ENCODE measurements around the gene RELN.
"Not testable (repeated sequence)": the region's sequence is repeated elsewhere in the genome, so short reads cannot be mapped to it uniquely, and the experiment has no call there.

The RELN gene

GRCh38 chr7:103824251-103824650 lies 165.2 kb downstream of the RELN start:
- DNase-seq: no peak

DNA sequence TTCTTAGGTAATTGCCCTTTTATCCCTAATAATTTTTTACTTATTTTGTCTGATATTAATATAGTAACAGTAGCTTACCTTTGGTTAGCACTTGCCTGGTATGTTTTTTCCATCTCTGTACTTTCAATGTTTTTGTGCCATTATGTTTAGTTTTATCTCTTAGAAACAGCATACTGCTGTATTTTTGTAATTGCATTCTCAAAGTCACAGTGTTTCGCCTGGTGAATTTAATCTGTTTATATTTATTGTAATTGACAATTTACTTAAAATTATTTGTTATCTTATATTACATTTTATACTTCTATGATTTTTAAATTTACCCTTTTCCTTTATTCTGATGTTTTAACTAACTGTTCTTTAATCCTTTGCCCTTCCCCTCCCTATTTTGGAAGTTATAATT lies 166.4 kb downstream of the RELN start:
- DNase-seq: no peak

GRCh38 chr7:103821092-103821491 lies 168.4 kb downstream of the RELN start:
- no peak for DNase-seq

DNA sequence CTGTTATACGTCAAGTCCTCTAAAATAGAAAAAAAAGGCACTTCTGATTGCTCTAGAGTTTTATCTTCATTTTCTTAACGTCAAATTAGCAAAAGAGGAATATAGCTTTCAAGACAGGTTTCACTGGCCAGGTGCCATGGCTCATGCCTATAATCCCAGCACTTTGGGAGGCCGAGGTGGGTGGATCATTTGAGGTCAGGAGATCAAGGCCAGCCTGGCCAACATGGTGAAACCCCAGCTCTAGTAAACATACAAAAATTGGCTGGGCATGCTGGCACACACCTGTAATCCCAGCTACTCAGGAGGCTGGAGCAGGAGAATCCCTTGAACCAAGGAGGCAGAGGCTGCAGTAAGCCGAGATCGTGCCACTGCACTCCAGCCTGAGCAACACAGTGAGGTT lies 173.5 kb downstream of the RELN start:
- not testable (repeated sequence) for DNase-seq

DNA sequence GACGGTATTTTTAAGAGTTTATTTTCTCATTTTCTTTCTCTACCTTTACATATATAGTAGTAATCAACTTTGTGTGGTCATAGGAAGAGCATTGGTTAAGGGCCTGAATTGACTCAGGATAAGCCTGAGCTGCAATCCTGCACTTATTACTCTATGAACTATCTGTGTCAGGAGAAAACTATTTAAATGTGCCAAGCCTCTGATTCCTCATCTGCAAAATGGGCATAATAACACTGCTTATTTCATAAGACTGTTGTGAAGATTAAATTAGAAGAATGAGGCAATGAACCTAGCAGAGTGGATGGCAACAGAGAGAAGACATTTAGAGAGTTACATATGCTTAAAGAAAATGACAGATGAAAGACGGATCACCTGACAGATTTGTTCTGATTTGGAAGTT lies 175.5 kb downstream of the RELN start:
- no peak for DNase-seq

- no peak for DNase-seq
Measured at GRCh38 chr7:103811997-103812396, 177.5 kb downstream of the RELN start.

DNA sequence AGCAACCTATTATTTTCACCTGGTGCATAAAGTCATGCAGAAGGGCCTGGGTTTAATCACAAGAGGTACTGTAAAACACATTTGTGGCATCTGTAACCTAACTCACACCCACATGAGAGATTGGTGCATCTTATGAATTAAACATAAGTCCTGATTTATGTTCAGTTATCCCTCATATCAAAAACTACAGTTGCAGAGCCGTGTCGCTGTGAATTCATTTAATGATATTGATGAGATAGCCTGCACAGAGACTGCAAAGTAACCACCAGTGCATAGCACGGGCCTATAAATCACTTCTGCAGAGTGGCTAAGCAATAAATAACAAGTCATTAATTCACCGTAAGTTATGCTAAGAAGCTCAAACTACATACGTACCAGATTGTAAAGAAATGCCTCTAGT lies 178.2 kb downstream of the RELN start:
- no peak for DNase-seq

GRCh38 chr7:103810112-103810744 lies 179.2 kb downstream of the RELN start:
- peak; percentile 53 for DNase-seq

DNA sequence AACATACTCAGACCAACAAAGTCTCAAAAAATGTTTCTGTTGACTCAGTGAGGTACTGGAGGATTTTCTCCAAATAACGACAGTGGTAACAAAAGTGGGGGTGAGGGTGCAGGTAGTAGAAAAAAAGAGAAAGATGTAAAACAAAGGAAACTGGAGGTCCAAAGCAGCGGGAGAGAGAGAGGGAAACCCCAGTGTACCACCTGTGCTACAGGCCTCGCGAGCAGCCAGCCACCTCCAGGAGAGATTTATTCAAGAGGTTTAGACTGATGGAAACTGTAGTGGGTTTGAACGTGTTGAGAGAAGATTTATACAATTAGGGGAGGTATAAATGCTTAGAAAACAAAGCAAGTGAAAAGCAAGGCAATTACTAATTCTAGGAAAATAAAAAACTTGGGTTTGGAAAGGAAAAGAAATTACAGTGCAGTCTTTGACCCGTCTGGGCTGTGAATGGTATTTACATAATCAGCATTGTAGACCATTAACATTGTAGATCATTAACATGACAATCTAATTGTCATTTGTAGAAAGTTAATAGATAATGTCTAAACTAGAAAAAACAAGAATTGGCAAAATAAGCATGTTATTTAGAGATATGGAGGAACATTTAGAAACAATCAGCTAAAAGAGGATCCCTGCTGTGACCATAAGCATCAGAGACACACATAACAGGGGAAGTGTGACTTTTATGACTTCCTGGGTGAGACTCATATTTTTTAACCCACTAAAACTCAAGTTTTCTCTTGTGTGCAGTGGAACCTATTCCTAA lies 180.0 kb downstream of the RELN start:
- peak; percentile 16 for DNase-seq

- no peak for DNase-seq
Measured at GRCh38 chr7:103805346-103805745, 184.1 kb downstream of the RELN start.

DNA sequence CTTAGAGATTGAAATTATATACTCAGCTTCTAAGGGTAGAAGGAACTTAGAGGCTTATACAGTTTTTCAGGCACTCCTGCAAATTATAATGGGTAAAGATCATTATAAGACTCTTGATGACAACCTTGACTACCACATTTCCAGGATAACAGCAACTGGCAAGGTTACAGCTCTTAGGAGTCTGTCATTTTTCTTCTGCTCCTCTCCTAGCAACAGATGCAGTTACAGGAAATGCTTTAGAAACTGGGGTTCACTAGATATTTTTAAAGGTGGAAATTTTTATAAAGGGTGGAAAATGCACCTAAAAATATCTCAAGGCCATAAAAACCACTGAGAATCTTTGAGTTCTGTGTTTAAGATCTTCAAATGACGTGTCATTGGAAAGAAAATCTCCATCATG lies 185.8 kb downstream of the RELN start:
- no peak for DNase-seq

- no peak for DNase-seq
Measured at GRCh38 chr7:103799298-103799697, 190.2 kb downstream of the RELN start.

DNA sequence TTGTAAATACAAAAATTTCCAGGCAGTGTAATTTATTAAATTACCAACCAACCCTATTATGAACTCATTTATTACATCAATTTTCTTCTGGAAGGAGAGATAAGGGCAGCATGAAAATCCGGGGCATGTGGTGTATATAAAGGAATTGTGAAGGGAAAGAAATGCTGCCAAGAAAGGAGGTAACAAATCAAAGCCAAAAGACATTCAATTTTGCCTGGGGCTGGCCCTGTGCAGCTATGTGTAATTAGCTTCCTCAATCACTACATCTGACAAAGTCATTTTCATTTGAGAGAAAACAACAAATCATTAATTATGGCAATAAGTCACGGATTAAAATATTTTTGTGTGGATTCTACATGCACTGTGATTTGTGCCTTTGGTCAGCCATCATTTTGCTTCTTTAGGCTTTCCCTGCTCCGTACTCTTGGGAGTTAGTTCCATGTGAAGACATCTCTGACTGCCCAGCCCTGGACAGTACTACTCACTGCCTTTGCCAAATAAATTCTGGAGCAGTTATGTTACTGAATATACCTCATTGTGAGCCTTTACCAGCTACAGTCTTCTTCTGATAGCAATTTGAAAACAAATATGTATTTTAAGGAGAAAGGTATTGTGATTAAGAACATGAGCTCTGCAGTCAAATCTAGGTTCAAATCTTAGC lies 191.7 kb downstream of the RELN start:
- no peak for DNase-seq

DNA sequence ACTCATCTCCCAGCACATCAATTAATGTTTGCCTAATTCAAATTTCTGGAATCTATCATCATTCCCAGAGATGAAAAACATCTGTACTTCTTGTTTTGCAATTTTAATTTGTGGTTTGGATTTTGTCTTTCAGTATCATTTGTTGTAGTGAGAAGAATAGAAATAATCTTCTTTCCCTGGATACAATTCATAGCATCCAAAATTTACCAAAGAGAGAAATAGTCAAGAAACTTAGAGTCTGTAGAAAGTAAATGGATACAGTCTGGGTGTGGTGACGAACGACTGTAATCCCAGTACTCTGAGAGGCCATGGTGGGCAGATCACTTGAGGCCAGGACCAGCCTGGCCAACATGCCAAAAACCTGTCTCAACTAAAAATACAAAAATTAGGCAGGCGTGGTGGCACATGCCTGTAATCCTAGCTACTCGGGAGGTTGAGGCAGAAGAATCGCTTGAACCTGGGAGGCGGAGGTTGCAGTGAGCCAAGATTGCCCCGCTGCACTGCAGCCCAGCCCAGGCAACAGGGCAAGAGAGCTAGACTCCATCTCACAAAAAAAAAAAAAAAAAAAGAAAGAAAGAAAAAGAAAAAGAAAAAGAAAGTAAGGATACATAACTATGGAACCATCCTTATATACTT lies 193.0 kb downstream of the RELN start:
- no peak for DNase-seq

DNA sequence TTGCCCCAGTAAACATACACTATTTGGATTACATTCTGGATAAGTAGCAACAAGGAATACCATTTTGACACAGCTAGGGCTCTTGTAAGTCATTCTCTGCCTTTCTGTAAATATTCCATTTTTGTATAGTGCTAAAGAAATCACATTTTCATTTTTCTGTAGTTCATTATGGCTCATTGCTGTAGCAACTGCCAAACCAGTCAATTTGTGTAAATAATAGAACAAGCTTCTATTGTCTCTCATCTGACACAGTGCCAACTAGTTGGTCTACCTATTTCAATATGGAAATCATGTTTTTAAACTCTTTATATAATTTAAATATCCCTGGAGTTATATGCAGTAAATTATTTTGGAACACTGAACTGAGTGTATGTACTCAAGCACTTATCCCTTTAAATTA lies 193.7 kb downstream of the RELN start:
- peak; percentile 37 for DNase-seq

DNA sequence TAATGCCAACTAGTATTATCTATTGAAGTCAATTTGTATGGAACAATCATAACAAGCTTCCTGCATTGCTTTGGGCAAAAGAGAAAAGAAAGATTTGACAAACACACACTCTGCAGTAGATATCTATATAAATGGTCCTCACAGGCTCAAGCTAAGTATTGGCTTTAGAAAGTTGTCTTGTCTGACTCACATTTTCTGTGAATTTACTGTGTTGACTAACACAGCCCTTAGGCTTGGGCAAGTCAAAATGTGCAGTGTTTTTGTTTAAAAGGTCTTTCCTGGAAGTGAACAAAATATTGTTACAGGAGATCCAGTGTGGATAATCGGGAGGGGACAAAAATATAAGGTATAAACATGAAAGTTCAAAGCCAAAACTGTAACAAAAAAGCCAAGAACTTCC lies 194.4 kb downstream of the RELN start:
- DNase-seq: no peak

- no peak for DNase-seq
Measured at GRCh38 chr7:103794424-103794823, 195.0 kb downstream of the RELN start.

DNA sequence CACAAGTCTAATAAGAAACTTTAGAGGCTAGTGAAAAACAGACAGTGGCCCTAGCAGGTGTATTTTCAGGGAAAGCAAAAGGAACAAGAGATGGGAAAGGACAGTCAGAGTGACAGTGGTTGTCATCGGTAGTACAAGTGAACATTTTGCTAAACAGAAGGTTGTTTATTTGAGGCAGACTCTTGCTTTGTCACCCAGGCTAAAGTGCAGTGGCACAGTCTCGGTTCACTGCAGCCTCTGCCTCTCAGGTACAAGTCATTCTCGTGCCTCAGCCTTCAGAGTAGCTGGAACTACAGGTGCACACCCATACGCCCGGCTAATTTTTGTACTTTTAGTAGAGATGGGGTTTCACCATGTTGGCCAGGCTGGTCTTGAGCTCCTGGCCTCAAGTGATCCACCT lies 195.8 kb downstream of the RELN start:
- no peak for DNase-seq

DNA sequence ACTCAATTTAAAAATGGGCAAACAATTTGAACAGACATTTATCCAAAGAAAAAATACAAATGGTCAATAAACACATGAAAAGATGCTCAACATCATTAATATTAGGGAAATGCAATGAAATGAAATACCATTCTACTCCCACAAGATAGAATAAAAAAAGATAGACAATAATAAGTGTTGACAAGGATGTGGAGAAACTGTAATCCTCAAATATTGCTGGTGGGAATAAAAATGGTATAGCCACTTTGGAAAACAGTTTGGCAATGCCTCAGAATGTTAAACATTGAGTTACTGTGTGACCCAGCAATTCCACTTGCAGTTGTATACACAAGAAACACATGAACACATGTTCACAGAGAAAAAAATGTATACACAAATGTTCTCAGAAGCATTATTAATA lies 197.6 kb downstream of the RELN start:
- no peak for DNase-seq

DNA sequence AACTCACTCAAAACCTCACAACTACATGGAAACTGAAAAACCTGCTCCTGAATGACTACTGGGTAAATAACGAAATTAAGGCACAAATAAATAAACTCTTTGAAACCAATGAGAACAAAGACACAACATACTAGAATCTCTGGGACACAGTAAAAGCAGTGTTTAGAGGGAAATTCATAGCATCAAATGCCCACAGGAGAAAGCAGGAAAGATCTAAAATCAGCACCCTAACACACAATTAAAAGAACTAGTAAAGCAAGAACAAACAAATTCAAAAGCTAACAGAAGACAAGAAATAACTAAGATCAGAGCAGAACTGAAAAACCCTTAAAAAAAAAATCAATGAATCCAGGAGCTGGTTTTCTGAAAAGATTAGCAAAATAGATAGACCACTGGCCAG lies 202.4 kb downstream of the RELN start:
- DNase-seq: not testable (repeated sequence)

GRCh38 chr7:103784646-103785286 lies 204.7 kb downstream of the RELN start:
- DNase-seq: no peak

- no peak for DNase-seq
Measured at GRCh38 chr7:103781409-103781808, 208.0 kb downstream of the RELN start.

GRCh38 chr7:103780561-103780960 lies 208.9 kb downstream of the RELN start:
- not testable (repeated sequence) for DNase-seq
